HG02610 (cell line): ENCODE results near the gene MMEL1.
"Not testable (repeated sequence)": the region's sequence is repeated elsewhere in the genome, so short reads cannot be mapped to it uniquely, and the experiment has no call there.

Source experiments
- ATAC-seq: cut with Tn5 transposase; IDR thresholded peaks from one replicate; pipeline ENCODE4 v1.9.1; 2021; ENCODE audit warnings: mild to moderate bottlenecking, moderate library complexity; ENCODE audit not compliant: unreplicated experiment

The MMEL1 gene

GRCh38 chr1:2628933-2629626 is 3.7 kb downstream of the MMEL1 start:
- ATAC-seq: no peak

GRCh38 chr1:2628191-2628932 is 4.5 kb downstream of the MMEL1 start:
- ATAC-seq: no peak

DNA sequence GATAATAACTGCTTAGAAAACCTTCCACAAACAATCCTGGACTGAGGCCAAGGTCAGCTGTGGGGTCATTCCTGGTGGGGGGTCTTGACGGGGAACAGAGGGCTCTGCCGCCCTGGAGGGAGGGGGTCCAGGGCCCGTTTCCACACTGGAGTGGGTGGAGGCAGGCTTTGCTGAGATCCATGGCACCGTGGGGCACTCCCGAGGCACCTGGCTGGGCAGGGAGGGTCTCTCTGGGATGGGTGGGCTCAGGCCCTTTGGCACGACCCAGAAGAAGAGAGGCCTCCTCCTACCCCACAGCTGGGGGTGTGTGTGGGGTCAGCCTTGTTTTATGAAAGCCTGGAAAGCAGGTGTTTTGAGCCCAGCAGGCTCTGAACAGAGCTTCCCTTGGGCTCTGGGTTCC is 5.1 kb downstream of the MMEL1 start:
- no peak for ATAC-seq

- not testable (repeated sequence) for ATAC-seq
Observed at GRCh38 chr1:2625748-2626147, 7.1 kb downstream of the MMEL1 start.

DNA sequence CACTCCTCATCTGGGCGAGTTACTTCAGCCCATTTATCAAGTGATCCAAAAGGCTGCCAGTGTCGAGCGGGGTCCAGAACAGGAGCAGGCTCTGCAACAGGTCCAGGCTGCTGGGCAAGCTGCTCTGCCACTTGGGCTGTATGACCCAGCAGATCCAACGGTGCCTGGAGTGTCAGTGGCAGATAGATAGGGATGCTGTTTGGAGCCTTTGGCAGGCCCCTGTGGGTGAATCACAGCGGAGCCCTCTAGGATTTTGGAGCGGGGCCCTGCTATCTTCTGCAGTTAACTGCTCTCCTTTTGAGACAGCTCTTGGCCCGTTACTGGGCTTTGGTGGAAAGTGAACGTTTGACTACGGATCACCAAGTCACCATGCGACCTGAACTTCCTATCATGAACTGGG is 7.5 kb downstream of the MMEL1 start:
- no peak for ATAC-seq

- ATAC-seq: no peak
Observed at GRCh38 chr1:2624735-2625300, 8.0 kb downstream of the MMEL1 start.

GRCh38 chr1:2623571-2624337 is 9.1 kb downstream of the MMEL1 start:
- ATAC-seq: no peak

DNA sequence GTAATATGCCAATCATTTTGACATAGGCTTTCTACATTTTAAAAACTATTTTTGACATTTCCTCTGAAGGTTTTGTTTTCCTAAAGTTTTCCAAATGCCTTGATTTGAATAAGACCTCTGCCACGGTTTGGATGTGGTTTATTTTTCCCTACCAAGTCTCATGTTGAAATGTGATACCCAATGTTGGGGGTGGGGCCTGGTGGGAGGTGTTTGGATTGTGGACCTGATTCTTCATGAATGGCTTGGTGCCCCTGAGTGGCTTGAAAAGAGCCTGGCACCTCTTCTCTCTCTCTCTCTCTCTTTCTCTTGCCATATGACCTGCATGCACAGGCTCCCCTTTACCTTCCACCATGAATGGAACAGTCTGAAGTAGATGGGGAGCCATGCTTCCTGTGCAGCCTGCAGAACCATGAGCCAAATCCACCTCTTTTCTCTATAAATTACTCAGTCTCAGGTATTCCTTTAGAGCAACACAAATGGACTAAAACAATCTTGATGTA is 14.8 kb downstream of the MMEL1 start:
- ATAC-seq: no peak

GRCh38 chr1:2614145-2614544 is 18.7 kb downstream of the MMEL1 start:
- no peak for ATAC-seq

DNA sequence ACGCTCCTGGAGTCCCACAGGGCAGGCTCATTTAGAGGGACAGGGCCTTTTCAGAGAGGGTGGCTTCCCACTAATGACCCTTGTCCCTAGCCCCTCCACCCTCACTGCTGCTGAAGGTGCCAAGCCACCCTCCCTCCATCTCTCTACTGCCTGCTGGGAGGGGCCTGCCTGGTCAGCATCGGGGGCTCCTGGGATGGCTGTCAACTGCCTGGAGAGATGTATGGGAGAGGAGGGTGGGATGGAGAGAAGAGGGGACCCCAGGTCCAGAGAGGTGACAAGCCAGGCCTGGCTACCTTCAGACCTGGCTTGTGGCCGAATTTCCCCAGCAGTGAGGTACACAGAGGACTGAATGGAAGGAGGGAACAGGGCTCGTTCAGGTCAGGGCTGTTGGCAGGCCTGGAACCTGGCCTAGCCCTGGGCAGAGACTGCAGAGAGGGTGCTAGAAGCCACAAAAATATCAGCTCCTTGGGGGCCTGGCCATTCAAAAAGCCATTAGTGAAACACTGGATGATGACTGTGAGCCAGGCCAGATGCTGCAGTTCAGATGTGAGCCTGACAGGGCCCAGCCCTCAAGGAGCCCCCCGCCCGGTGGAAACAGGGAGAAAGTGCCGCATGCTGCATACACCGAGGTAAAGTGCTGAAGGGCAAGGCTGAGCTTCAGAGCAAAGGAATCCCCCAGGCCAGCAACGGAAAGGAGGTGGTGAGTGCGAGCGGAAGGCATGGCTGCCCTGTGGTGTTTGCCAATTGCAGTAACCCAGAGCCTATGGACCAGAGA is 20.0 kb downstream of the MMEL1 start:
- ATAC-seq: no peak

GRCh38 chr1:2611621-2612437 is 21.0 kb downstream of the MMEL1 start:
- no peak for ATAC-seq

GRCh38 chr1:2611031-2611501 is 21.8 kb downstream of the MMEL1 start:
- no peak for ATAC-seq

GRCh38 chr1:2610036-2610959 is 22.5 kb downstream of the MMEL1 start:
- ATAC-seq: no peak

GRCh38 chr1:2609319-2610035 is 23.3 kb downstream of the MMEL1 start:
- ATAC-seq: no peak

- ATAC-seq: no peak
Observed at GRCh38 chr1:2607641-2608091, 25.1 kb downstream of the MMEL1 start.

GRCh38 chr1:2606881-2607621 is 25.8 kb downstream of the MMEL1 start:
- ATAC-seq: no peak

- ATAC-seq: no peak
Observed at GRCh38 chr1:2606396-2606880, 26.4 kb downstream of the MMEL1 start.
